ENCODE measurements around the gene MMP28.

The MMP28 gene, protein sequence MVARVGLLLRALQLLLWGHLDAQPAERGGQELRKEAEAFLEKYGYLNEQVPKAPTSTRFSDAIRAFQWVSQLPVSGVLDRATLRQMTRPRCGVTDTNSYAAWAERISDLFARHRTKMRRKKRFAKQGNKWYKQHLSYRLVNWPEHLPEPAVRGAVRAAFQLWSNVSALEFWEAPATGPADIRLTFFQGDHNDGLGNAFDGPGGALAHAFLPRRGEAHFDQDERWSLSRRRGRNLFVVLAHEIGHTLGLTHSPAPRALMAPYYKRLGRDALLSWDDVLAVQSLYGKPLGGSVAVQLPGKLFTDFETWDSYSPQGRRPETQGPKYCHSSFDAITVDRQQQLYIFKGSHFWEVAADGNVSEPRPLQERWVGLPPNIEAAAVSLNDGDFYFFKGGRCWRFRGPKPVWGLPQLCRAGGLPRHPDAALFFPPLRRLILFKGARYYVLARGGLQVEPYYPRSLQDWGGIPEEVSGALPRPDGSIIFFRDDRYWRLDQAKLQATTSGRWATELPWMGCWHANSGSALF

DNA sequence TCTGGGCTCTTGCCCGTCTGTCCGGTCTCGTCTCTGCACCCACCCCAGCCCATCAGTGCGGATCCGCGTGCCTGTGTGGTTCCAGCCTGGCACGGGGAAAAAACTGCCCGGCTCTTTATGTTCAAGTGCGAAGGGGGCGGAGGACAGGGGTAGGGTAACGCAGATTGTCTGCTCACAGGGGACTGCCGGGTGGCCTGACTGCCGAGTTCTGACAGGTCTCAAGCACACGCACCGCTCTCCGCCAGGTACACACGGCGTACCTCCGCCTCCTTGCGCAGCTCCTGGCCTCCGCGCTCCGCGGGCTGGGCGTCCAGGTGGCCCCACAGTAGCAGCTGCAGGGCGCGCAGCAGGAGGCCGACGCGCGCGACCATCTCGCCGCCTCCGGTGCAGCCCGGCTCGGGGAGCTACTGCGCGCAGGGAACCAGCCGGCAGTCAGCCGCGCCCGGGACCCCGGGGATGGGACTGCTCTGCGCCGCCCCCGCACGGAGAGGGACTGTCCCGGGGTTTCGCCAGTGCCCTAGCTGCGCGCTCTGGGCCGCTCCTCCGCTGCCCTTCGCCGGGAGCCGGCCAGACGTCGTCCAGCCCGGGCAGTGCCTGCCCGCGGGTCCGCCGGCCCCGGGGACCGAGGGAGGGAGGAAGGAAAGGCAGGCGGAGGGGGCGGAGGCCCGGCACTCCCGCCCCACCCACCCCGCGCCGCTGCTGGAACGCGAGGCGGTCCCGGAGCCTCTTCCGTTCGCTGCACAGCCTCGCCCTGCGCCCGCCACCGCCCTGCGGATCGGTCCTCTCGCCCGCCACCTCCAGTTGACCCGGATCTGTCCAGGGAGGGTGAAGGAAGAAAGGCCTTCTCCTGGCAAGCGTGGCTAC is at the start of gene MMP28:
MMP28 (minus strand) TSS at position 635 of the 864 bp plus-strand sequence; CDS start at position 371, 264 bp downstream.
- H3K27me3 Mint-ChIP-seq (ENCODE audit: low read depth): peaks cover 75% of the 10 kb centered on the region
- H3K36me3 Mint-ChIP-seq (ENCODE audit: low read depth): no peaks in the 10 kb centered on the region
- H3K4me1 Mint-ChIP-seq (ENCODE audit: low read depth): peaks cover 9% of the 10 kb centered on the region
- no peak within 1 kb of the TSS for H3K27ac Mint-ChIP-seq
- H3K4me3 Mint-ChIP-seq: peak within 1 kb of the TSS; percentile 74
- no peaks in the 10 kb centered on the region for H3K9me3 Mint-ChIP-seq

DNA sequence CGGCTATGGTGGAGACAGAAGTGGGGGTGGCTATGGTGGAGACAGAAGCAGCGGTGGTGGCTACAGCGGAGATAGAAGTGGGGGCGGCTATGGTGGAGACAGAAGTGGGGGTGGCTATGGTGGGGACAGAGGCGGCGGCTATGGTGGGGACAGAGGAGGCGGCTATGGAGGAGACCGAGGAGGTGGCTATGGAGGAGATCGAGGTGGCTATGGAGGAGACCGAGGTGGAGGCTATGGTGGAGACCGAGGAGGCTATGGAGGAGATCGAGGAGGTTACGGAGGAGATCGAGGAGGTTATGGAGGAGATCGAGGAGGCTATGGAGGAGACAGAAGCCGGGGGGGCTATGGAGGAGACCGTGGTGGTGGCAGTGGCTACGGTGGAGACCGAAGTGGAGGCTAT is 49.1 kb upstream of the MMP28 start:
- H3K4me1 Mint-ChIP-seq (ENCODE audit: low read depth): peaks cover 4% of the 10 kb centered on the region
- H3K4me3 Mint-ChIP-seq: no peak overlapping the region
- no peaks in the 10 kb centered on the region for H3K27me3 Mint-ChIP-seq (ENCODE audit: low read depth)
- H3K27ac Mint-ChIP-seq: peak overlapping the region; percentile 49
- peaks cover 43% of the 10 kb centered on the region for H3K36me3 Mint-ChIP-seq (ENCODE audit: low read depth)
- no peaks in the 10 kb centered on the region for H3K9me3 Mint-ChIP-seq

DNA sequence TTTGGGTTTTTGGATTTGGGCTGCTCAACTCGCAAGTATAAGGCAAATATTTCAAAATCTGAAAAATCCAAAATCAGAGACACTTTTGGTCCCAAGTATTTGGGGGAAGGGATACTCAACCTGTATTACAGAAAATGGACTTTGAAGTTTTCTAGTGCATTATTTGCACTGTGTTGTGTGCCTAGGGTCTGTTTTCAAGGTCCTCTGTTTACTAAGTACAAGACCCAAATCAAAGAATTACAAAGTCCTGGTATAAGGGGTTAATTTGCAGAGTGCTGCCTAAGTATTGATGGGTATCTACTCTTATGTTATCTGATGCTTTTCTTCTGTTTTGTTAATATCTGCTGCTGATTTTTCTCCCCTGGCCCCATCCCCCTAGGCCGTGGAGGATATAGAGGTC is 48.3 kb upstream of the MMP28 start:
- H3K36me3 Mint-ChIP-seq (ENCODE audit: low read depth): peaks cover 43% of the 10 kb centered on the region
- H3K9me3 Mint-ChIP-seq: no peaks in the 10 kb centered on the region
- no peak overlapping the region for H3K27ac Mint-ChIP-seq
- H3K4me3 Mint-ChIP-seq: no peak overlapping the region
- no peaks in the 10 kb centered on the region for H3K27me3 Mint-ChIP-seq (ENCODE audit: low read depth)
- H3K4me1 Mint-ChIP-seq (ENCODE audit: low read depth): peaks cover 3% of the 10 kb centered on the region

DNA sequence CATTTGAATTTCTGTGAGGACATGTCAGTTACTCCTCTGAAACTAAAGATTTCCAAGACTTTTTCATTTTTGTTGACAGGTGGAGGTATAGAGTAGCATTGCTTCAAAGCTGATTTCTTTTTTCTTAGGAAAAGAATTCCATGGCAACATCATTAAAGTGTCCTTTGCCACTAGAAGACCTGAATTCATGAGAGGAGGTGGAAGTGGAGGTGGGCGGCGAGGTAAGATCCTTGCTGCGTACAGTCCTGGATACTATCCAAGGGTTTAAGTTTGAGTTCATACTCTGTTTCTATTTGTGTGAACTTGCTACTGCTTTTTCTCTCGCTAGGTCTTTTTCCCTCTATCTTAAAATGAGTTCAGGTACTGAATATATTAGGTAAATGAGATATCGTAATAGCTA is 46.8 kb upstream of the MMP28 start:
- Mint-ChIP-seq H3K27ac (no peak overlapping the region), H3K4me1 (ENCODE audit: low read depth) (peaks cover 4% of the 10 kb centered on the region), H3K4me3 (no peak overlapping the region), H3K27me3 (ENCODE audit: low read depth) (no peaks in the 10 kb centered on the region), H3K9me3 (no peaks in the 10 kb centered on the region), H3K36me3 (ENCODE audit: low read depth) (peaks cover 42% of the 10 kb centered on the region)

DNA sequence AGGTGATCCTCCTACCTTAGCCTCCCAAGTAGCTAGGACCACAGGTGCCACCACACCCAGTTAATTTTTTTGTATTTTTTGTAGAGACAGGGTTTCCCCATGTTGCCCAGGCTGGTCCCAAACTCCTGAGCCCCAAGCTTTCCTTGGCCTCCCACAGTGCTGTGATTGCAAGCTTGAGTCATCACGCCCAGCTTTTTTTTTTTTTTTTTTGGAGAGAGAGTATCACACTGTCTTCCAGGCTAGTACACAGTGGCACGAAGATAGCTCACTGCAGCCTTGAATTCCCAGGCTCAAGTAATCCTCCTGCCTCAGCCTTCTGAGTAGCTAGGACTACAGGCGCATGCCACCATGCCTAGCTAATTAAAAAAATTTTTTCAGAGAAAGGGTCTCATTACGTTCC is 46.1 kb upstream of the MMP28 start:
- Mint-ChIP-seq H3K4me3 (no peak overlapping the region), H3K4me1 (ENCODE audit: low read depth) (peaks cover 4% of the 10 kb centered on the region), H3K27me3 (ENCODE audit: low read depth) (no peaks in the 10 kb centered on the region), H3K27ac (no peak overlapping the region), H3K36me3 (ENCODE audit: low read depth) (peaks cover 45% of the 10 kb centered on the region), H3K9me3 (no peaks in the 10 kb centered on the region)

DNA sequence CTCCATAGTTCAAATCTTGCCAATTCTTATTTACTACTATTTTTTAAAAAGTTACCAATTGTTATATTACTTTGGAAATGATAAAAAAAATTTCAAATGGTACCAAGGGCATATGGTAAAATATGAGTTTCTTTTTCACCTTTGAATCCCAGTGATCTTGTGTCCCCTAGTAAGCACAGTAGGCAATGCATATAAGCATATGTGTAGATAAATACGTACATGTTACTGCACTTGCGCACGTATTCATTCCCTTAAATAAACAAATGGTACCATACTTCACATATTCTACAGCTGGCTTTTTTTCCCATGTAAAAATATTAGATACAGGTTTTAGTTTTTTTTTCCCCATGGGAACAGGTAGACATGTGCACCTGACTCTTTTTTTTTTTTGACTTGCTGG is 45.7 kb upstream of the MMP28 start:
- H3K27me3 Mint-ChIP-seq (ENCODE audit: low read depth): no peaks in the 10 kb centered on the region
- no peak overlapping the region for H3K4me3 Mint-ChIP-seq
- H3K4me1 Mint-ChIP-seq (ENCODE audit: low read depth): peaks cover 4% of the 10 kb centered on the region
- H3K36me3 Mint-ChIP-seq (ENCODE audit: low read depth): peaks cover 49% of the 10 kb centered on the region
- H3K27ac Mint-ChIP-seq: no peak overlapping the region
- H3K9me3 Mint-ChIP-seq: no peaks in the 10 kb centered on the region

DNA sequence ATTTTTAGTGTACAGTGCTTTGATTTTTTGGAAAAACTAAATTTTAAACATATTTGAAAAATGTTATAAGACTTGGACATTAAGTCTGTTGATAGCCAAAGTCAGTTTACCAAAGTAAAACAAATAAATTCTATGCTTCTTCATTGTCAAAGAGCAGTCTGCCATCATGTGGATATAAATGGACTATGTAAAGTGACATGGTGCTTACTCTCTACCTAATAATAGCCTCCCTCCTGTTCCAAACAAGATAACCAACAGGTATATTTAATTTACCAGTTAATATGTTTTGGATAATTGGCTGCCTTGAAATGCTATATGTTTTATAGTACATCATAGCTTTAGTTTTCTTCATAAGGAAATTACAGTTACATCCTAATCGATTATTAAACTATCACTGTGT is 29.8 kb upstream of the MMP28 start:
- H3K4me1 Mint-ChIP-seq (ENCODE audit: low read depth): peaks cover 13% of the 10 kb centered on the region
- H3K36me3 Mint-ChIP-seq (ENCODE audit: low read depth): peaks cover 53% of the 10 kb centered on the region
- no peak overlapping the region for H3K4me3 Mint-ChIP-seq
- H3K27ac Mint-ChIP-seq: no peak overlapping the region
- H3K9me3 Mint-ChIP-seq: no peaks in the 10 kb centered on the region
- no peaks in the 10 kb centered on the region for H3K27me3 Mint-ChIP-seq (ENCODE audit: low read depth)

DNA sequence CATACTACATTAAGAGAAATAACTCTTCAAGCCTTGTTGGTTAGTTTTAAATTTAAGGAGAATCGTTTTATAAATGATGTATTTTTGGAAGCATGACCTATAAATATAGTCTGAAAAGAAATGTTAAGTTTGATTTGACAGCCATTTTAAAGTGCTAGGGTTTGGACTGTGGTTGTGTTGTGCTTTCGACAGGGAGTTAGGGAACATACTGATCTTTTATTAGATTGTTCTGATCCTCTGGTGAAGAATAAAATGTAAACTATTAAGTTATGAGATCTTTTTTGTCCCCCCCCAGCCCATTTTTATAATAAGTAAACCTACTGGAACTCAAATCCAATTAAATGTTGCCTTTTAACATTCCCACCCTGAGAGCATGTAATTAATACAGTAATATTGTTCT is 25.9 kb upstream of the MMP28 start:
- Mint-ChIP-seq H3K36me3 (ENCODE audit: low read depth) (peaks cover 51% of the 10 kb centered on the region), H3K27me3 (ENCODE audit: low read depth) (no peaks in the 10 kb centered on the region), H3K4me1 (ENCODE audit: low read depth) (peaks cover 26% of the 10 kb centered on the region), H3K9me3 (no peaks in the 10 kb centered on the region), H3K4me3 (no peak overlapping the region), H3K27ac (no peak overlapping the region)

DNA sequence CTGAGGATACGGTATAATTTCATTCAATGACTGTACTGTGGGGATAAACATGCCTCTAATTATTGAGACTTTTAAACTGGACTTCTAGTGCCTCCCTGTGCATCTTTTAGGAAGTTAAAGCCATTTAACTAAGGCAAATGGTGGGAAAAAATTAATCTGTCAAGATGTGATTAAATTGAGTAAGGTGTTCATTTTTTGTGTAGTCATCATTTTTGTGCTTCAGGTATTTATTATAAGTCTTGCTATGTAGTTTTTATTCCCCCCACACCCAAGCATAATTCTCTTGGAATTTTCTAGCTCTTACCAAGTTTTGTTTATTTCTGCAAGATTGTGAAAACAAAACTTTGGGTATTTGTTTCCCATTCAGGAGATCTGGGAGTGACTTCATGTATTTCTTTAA is 24.0 kb upstream of the MMP28 start:
- Mint-ChIP-seq H3K4me1 (ENCODE audit: low read depth) (peaks cover 31% of the 10 kb centered on the region), H3K36me3 (ENCODE audit: low read depth) (peaks cover 40% of the 10 kb centered on the region), H3K9me3 (no peaks in the 10 kb centered on the region)

DNA sequence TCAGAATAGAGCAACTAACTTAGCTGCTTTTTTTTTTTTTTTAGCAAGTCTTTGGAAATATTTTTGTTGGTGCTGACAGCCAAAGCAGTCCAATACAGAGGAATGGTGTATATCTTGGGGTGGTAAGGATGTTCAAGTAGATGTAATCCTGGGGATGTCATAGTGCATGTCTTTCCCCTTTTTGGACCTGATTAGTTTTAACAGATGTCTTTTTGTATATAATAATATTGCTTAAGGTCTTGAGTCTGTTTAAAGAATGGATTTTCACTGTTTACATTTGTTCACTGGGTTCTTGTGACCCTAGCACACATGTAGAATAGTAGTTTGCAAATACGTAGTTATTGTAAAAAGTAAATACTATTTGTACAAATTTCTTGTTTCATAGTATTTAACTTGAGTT is 21.8 kb upstream of the MMP28 start:
- peaks cover 21% of the 10 kb centered on the region for H3K36me3 Mint-ChIP-seq (ENCODE audit: low read depth)
- H3K4me3 Mint-ChIP-seq: no peak overlapping the region
- peaks cover 35% of the 10 kb centered on the region for H3K4me1 Mint-ChIP-seq (ENCODE audit: low read depth)
- no peaks in the 10 kb centered on the region for H3K27me3 Mint-ChIP-seq (ENCODE audit: low read depth)
- no peaks in the 10 kb centered on the region for H3K9me3 Mint-ChIP-seq
- no peak overlapping the region for H3K27ac Mint-ChIP-seq

More for the DNA sequence above, 24.0 kb upstream of the MMP28 start:
- Mint-ChIP-seq H3K27me3 (ENCODE audit: low read depth) (no peaks in the 10 kb centered on the region), H3K4me3 (no peak overlapping the region), H3K27ac (peak overlapping the region; percentile 41)

DNA sequence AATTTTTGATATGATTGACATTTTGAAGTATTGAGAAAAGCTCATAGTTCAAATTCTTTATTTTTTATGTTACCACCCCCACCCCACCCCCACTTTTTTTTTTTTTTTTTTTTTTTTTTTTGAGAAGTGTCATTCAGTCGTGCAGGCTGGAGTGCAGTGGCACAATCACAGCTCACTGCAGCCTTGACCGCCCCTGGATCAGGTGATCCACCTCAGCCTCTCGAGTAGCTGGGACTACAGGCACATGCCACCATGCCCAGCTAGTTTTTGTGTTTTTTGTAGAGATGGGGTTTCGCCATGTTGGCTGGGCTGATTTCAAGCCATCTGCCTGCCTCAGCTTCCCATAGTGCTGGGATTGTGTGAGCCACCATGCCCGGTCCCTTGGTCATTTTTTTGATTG is 21.3 kb upstream of the MMP28 start:
- H3K36me3 Mint-ChIP-seq (ENCODE audit: low read depth): peaks cover 21% of the 10 kb centered on the region
- no peaks in the 10 kb centered on the region for H3K9me3 Mint-ChIP-seq
- H3K4me3 Mint-ChIP-seq: no peak overlapping the region
- H3K27me3 Mint-ChIP-seq (ENCODE audit: low read depth): no peaks in the 10 kb centered on the region
- H3K27ac Mint-ChIP-seq: no peak overlapping the region
- peaks cover 36% of the 10 kb centered on the region for H3K4me1 Mint-ChIP-seq (ENCODE audit: low read depth)

DNA sequence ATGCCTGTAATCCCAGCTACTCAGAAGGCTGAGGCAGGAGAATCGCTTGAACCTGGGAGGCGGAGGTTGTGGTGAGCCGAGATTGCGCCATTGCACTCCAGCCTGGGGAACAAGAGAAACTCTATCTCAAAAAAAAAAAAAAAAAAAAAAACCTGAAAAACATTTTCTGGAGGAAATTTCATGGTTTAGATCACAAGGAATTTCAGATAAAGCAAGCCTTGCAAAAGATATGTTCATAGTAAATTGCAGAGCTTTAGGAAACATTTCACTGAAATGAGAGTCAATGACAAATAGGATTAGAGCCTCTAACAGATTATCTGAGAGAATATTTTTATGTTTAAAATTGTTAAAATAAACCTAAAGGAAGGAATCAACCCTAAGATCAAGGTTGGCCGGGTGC is 17.0 kb upstream of the MMP28 start:
- peaks cover 11% of the 10 kb centered on the region for H3K36me3 Mint-ChIP-seq (ENCODE audit: low read depth)
- no peak overlapping the region for H3K4me3 Mint-ChIP-seq
- no peaks in the 10 kb centered on the region for H3K27me3 Mint-ChIP-seq (ENCODE audit: low read depth)
- H3K27ac Mint-ChIP-seq: no peak overlapping the region
- H3K9me3 Mint-ChIP-seq: no peaks in the 10 kb centered on the region
- peaks cover 51% of the 10 kb centered on the region for H3K4me1 Mint-ChIP-seq (ENCODE audit: low read depth)

DNA sequence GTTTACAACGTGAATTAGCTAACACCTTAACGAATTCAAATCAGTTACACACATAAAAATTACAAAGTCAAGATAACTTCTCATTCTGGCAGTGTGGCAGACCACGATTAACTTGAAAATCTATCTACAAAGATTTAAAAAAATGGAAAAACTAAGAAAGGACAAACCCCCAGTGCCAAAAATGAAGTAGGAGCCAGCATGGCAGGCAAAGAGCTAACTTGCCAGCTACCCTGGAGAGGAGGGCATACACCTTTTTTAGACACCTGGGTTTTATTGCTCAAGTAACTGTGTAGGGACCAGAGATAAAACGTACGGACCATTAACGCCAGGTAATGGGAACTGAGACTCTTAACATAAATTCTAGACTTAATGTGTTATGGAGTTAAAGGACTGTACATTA is 16.3 kb upstream of the MMP28 start:
- Mint-ChIP-seq H3K27me3 (ENCODE audit: low read depth) (no peaks in the 10 kb centered on the region), H3K4me1 (ENCODE audit: low read depth) (peaks cover 50% of the 10 kb centered on the region), H3K4me3 (no peak overlapping the region), H3K9me3 (no peaks in the 10 kb centered on the region), H3K27ac (no peak overlapping the region), H3K36me3 (ENCODE audit: low read depth) (peaks cover 11% of the 10 kb centered on the region)

DNA sequence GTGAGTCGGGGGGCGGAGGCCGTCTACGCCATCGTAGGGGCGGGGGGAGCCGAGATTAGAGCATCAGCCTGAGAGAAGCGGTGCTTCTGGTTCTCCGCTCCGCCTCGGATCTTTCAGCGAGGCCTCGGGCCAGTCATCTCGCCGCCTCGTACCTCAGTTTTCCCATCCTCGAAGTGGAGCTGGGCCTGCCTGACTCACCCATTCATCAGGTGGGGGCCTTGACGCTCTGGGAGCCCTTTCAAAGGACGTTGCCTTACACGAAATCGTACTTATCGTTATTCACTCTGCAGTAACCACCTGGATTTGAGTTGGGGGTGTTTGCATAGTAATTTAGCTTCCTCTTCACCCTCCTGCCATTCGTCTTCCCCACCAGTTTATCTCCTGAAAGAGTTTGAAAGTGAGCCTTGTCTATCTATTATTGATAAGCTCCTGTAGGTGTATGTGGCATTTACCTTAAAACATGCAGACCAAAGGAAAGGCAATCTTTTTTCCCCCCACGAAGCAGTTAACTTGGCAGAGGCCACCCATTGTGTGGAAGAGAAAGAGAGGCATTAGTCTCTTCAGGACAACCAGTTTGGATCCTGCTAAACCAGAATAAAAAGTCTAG is 14.5 kb upstream of the MMP28 start:
- Mint-ChIP-seq H3K36me3 (ENCODE audit: low read depth) (peaks cover 8% of the 10 kb centered on the region), H3K9me3 (no peaks in the 10 kb centered on the region), H3K27me3 (ENCODE audit: low read depth) (no peaks in the 10 kb centered on the region), H3K4me3 (peak overlapping the region; percentile 91), H3K4me1 (ENCODE audit: low read depth) (peaks cover 43% of the 10 kb centered on the region), H3K27ac (peak overlapping the region; percentile 98)
